8988T (cell line): ENCODE results near the gene PIK3CD.
A peak's percentile ranks its signal among the peaks of the same experiment; 100 is the strongest.

Source experiments
- DNase-seq: peaks from one replicate; pipeline ENCODE4 v3.0.0; 2011

PIK3CD gene

GRCh38 chr1:9720785-9721605 is 69.5 kb downstream of the PIK3CD start:
- DNase-seq, result no peak

- DNase-seq, result peak; percentile 67
These were observed 70.3 kb downstream of the PIK3CD start for GRCh38 chr1:9721606-9722377.

- no peak for DNase-seq
These were observed 70.8 kb downstream of the PIK3CD start for GRCh38 chr1:9722378-9722749.

- no peak for DNase-seq
These were observed 71.7 kb downstream of the PIK3CD start for GRCh38 chr1:9723068-9723805.

- DNase-seq, result no peak
These were observed 72.4 kb downstream of the PIK3CD start for GRCh38 chr1:9723926-9724325.

GRCh38 chr1:9724706-9725476 is 73.4 kb downstream of the PIK3CD start:
- peak; percentile 86 for DNase-seq

GRCh38 chr1:9726406-9726805 is 74.9 kb downstream of the PIK3CD start:
- no peak for DNase-seq

- DNase-seq, result no peak
These were observed 75.5 kb downstream of the PIK3CD start for GRCh38 chr1:9726905-9727595.

GRCh38 chr1:9728451-9729295 is 77.1 kb downstream of the PIK3CD start:
- DNase-seq, result no peak

- no peak for DNase-seq
These were observed 78.0 kb downstream of the PIK3CD start for GRCh38 chr1:9729523-9729922.

- no peak for DNase-seq
These were observed 78.8 kb downstream of the PIK3CD start for GRCh38 chr1:9730096-9730901.

- no peak for DNase-seq
These were observed 79.6 kb downstream of the PIK3CD start for GRCh38 chr1:9731051-9731537.

- DNase-seq, result no peak
These were observed 80.0 kb downstream of the PIK3CD start for GRCh38 chr1:9731561-9731960.

- no peak for DNase-seq
These were observed 80.8 kb downstream of the PIK3CD start for GRCh38 chr1:9732123-9732971.

GRCh38 chr1:9733160-9733789 is 81.7 kb downstream of the PIK3CD start:
- DNase-seq, result no peak

GRCh38 chr1:9735800-9736199 is 84.3 kb downstream of the PIK3CD start:
- DNase-seq, result no peak

- no peak for DNase-seq
These were observed 84.7 kb downstream of the PIK3CD start for GRCh38 chr1:9736241-9736640.

GRCh38 chr1:9737057-9737456 is 85.5 kb downstream of the PIK3CD start:
- DNase-seq, result no peak

- DNase-seq, result no peak
These were observed 86.1 kb downstream of the PIK3CD start for GRCh38 chr1:9737671-9738070.
